ENCODE measurements around the gene KLHL29.

KLHL29 gene

GRCh38 chr2:23557455-23557854, 172.5 kb downstream of the KLHL29 start:
- DNase-seq: no peak

- no peak for DNase-seq
These were observed 174.7 kb downstream of the KLHL29 start for GRCh38 chr2:23559561-23560239.

GRCh38 chr2:23561088-23561487, 176.1 kb downstream of the KLHL29 start:
- no peak for DNase-seq

- DNase-seq: no peak
These were observed 176.6 kb downstream of the KLHL29 start for GRCh38 chr2:23561544-23561943.

- no peak for DNase-seq
These were observed 177.2 kb downstream of the KLHL29 start for GRCh38 chr2:23562143-23562542.

- DNase-seq: no peak
These were observed 178.2 kb downstream of the KLHL29 start for GRCh38 chr2:23563151-23563550.

- DNase-seq: no peak
These were observed 179.0 kb downstream of the KLHL29 start for GRCh38 chr2:23563673-23564614.

GRCh38 chr2:23564615-23564960, 179.6 kb downstream of the KLHL29 start:
- no peak for DNase-seq

GRCh38 chr2:23565374-23565773, 180.4 kb downstream of the KLHL29 start:
- no peak for DNase-seq

GRCh38 chr2:23565814-23566213, 180.8 kb downstream of the KLHL29 start:
- DNase-seq: no peak

GRCh38 chr2:23566241-23567142, 181.5 kb downstream of the KLHL29 start:
- no peak for DNase-seq

- no peak for DNase-seq
These were observed 182.3 kb downstream of the KLHL29 start for GRCh38 chr2:23567161-23567756.

- no peak for DNase-seq
These were observed 183.2 kb downstream of the KLHL29 start for GRCh38 chr2:23568211-23568610.

GRCh38 chr2:23568626-23569190, 183.7 kb downstream of the KLHL29 start:
- no peak for DNase-seq

GRCh38 chr2:23569761-23570365, 184.9 kb downstream of the KLHL29 start:
- DNase-seq: no peak

- DNase-seq: no peak
These were observed 186.1 kb downstream of the KLHL29 start for GRCh38 chr2:23571085-23571484.

GRCh38 chr2:23571527-23572282, 186.7 kb downstream of the KLHL29 start:
- no peak for DNase-seq

GRCh38 chr2:23574919-23575654, 190.1 kb downstream of the KLHL29 start:
- no peak for DNase-seq

GRCh38 chr2:23578964-23579671, 194.1 kb downstream of the KLHL29 start:
- no peak for DNase-seq

GRCh38 chr2:23579674-23580073, 194.7 kb downstream of the KLHL29 start:
- no peak for DNase-seq
